Ishikawa (cell line): ENCODE results near the gene BLOC1S2.

Experiments used
- CREB1 ChIP-seq: IDR thresholded peaks from 2 replicates; pipeline ENCODE4 v1.6.1; 2012; ENCODE audit warnings: low read depth
- EP300 ChIP-seq: IDR thresholded peaks from 2 replicates; pipeline ENCODE4 v1.6.1; 2012; ENCODE audit warnings: borderline replicate concordance
- TAF1 ChIP-seq: IDR thresholded peaks from 2 replicates; pipeline ENCODE4 v1.6.1; 2012; ENCODE audit warnings: low read depth, mild to moderate bottlenecking
- YY1 ChIP-seq: IDR thresholded peaks from 2 replicates; pipeline ENCODE4 v1.6.1; 2012; ENCODE audit warnings: low read depth
- TF ChIP-seq, protein P1 (sequence below): IDR thresholded peaks from 2 replicates; pipeline ENCODE4 v1.6.1; 2012

DNA sequence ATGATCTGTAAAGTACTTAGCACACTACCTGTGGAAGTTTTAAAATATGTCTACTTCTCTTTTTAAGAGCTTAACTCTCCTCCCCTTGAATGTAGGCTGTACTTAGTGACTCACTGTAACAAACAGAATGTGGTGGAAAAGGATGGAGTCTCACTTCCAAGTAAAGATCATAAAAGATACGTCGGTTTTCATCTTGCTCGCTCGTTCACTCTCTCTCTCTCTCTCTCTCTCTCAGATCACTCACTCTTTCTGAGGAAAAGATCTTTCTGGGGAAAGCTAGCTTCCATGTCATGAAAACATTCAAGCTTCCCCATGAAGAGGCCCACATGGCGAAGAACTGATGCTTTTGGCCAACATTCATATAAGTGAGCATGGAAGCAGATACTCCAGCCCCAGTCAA lies 62.6 kb downstream of the BLOC1S2 start:
- TF ChIP-seq YY1 (no peak), TAF1 (no peak), EP300 (no peak), CREB1 (no peak)
- TF ChIP-seq, protein P1, sequence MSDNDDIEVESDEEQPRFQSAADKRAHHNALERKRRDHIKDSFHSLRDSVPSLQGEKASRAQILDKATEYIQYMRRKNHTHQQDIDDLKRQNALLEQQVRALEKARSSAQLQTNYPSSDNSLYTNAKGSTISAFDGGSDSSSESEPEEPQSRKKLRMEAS, result no peak
